Ureter (tissue), 1 donor: ENCODE results near the gene PUS10. TPM values are rescaled to one million over a fixed set of nuclear protein-coding genes. Genes with fewer than 3 reads are reported as not detected.
A peak's percentile ranks its signal among the peaks of the same experiment; 100 is the strongest.
"Not testable (repeated sequence)": the region's sequence is repeated elsewhere in the genome, so short reads cannot be mapped to it uniquely, and the experiment has no call there.

Experiments
- DNase-seq: peaks from one replicate; pipeline ENCODE4 v3.0.0-alpha.2; 2020; ENCODE audit warnings: low spot score
- total RNA-seq: library from RNA; stranded (reverse); gene quantifications from one replicate; pipeline ENCODE4 v1.2.4, GENCODE V29; 2023
- donor health status: DM: yes; HTN: yes; CAD: no.

The PUS10 gene, protein sequence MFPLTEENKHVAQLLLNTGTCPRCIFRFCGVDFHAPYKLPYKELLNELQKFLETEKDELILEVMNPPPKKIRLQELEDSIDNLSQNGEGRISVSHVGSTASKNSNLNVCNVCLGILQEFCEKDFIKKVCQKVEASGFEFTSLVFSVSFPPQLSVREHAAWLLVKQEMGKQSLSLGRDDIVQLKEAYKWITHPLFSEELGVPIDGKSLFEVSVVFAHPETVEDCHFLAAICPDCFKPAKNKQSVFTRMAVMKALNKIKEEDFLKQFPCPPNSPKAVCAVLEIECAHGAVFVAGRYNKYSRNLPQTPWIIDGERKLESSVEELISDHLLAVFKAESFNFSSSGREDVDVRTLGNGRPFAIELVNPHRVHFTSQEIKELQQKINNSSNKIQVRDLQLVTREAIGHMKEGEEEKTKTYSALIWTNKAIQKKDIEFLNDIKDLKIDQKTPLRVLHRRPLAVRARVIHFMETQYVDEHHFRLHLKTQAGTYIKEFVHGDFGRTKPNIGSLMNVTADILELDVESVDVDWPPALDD
- 7.5 TPM for total RNA-seq

DNA sequence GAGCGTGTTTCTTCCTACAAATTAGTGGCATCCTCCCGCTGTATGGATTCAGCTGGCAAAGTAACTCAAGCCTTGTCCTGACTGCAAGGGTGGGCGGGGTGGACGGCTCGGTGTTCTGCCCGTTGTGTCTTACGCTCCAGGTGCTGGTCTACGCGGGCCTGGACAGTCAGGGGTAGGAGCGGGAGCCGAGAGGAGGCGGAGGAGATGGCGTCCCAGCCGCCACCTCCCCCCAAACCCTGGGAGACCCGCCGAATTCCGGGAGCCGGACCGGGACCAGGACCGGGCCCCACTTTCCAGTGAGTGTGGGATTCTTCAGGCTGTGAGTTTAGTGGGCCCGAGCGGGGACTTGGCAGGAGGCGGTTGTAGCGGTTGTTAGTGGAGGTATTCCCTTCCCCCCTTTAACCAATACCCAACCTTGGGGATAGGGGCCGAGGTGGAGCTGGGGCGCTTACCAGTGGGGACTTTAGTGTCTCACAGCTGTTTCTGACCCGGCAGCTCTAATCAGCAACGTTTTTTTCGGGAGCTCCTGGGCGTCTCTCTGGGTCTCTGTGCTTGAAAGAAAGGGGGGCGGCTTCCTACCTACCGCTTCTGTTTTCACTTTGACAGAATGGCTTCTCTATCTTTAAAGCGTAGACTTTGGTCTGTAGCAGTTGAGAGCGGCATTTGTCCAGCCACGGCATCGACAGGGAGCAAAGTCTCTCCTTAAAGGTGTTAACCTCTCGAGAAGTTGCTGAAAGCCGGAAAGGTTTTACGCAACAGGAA is at the start of gene PUS10, which contains the start of gene PEX13:
Gene PUS10 (minus strand): TSS at position 700 of the 762 bp plus-strand sequence. CDS start 6,365 bp downstream, outside the sequence.
Gene PEX13 (plus strand): TSS at position 165 of the 762 bp plus-strand sequence. CDS start 40 bp downstream, at position 205.
- DNase-seq = peak; percentile 72

DNA sequence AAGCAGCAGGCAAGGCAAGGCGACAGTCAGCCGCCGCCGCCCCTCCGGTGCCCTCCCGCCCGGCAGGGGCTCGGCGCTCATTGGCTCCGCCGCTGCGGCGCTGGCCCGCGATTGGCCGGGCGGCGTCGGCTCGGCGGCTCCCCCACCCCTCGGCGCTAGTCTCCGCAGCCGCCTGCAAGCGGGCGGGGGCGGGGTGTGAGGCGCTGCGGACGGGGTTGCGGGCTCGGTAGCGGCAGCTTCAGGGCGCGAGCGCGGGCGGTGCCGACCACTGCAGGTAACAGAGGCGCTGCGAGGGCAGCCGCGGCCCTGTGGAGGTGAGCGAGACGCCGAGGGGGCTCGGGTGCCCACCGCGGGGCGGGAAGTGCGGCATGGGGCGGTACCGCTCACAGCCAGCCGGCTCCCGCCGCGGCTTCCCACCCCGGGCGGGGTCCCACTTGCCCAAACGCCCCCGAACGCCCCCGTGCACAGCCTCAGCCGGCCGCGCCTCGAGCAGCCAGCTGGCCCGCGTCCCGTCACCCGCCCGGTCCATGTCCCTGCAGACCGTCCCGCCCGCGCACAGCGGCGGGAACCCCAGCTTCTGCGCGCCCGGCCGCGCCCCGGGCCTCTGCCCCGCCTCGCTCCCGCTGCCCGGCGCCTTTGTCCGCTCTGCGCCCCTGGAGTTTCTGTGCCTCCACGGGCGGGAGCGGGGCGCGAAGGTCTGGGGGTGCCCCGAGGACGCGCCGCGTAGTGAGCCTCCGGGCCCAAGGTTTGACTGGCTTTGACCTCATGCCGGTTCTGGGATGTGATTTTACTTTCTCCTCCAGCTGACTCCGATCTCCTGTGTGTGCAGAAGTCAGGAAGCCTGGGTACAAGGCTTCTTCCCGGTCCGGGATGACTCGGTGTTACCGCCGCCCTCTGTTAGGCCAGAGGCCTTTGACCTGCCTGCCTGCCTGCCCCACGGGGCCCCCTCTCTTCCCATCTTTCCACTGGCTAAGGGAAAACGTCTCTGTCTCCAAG is 48.0 kb upstream of the PUS10 start, which contains the start of gene SANBR:
Gene SANBR (plus strand): TSS at position 158 of the 996 bp plus-strand sequence. CDS start 4,480 bp downstream, outside the sequence.
- DNase-seq = peak; percentile 84

GRCh38 chr2:61059382-61059781 is 41.3 kb upstream of the PUS10 start:
- no peak for DNase-seq

DNA sequence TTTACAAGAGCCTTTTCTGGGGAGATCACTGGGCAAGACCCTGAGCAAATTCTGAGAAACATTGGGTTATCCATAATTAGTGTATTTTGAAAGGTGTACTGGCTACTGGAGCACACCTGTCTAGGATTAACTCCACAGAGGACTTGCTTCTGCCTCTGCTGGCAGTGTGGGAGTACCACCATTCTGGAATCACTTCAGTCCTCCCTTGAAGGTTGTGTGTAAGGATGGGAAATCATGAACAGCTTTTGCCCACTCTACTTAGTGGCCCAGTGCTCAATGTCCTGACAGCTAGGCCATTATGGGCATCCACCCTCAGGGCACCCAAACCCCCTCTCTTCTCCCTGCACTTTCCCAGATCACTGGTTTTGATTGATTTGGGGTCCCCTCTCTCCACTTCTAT is 39.5 kb upstream of the PUS10 start:
- no peak for DNase-seq

DNA sequence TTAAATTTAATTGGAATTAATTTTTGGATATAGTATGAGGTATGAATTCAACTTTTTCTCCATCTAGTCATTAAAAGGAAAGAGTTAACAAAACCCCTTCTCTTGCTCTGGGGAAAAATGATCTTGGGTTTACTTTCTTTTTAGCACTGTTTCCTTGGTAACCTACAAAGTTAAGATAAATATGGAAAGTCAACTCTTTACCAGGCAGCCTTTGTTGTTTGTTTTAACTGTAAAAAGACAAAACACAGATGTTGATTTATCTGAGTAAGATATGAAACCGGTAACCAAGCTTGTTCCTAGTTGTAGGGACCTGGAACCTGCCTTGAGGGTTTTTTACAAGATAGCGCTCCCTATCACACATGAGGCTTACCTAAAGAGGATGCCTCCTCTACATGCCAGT is 37.5 kb upstream of the PUS10 start:
- no peak for DNase-seq

DNA sequence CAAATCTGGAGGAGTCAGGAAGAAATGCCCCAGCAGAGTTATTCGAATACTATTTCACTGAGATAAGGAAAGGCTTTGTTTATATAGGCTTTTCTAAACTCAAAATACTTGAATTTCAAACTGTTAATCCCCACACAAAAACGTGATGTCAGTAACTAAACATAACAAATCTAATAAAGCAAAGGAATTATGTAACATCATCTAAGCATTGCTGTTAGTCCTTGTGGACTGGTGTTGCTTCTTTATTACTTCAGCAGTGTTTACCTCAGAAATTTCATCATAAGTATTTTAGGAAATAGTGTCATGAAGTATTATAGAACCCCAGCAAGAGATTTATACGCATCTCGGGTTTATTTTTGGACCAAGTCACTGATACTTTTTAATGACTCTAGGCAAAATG is 27.9 kb upstream of the PUS10 start:
- no peak for DNase-seq

- no peak for DNase-seq
Observed at GRCh38 chr2:61045226-61045625, 27.2 kb upstream of the PUS10 start.

- no peak for DNase-seq
Observed at GRCh38 chr2:61044636-61045035, 26.6 kb upstream of the PUS10 start.

- DNase-seq = no peak
Observed at GRCh38 chr2:61042807-61043206, 24.8 kb upstream of the PUS10 start.

- DNase-seq = not testable (repeated sequence)
Observed at GRCh38 chr2:61036643-61037042, 18.6 kb upstream of the PUS10 start.

DNA sequence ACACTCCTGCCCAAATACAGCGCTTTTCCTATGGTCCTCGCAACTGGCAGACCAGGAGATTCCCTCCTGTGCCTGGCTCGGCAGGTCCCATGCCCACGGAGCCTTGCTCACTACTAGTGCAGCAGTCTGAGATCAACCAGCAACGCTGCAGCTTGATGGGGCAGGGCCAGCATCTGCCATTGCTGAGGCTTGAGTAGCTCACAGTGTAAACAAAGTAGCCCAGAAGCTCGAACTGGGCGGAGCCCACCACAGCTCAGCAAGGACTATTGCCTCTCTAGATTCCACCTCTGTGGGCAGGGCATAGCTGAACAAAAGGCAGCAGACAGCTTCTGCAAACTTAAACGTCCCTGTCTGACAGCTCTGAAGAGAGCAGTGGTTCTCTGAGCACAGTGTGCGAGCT is 16.5 kb upstream of the PUS10 start:
- DNase-seq = not testable (repeated sequence)

DNA sequence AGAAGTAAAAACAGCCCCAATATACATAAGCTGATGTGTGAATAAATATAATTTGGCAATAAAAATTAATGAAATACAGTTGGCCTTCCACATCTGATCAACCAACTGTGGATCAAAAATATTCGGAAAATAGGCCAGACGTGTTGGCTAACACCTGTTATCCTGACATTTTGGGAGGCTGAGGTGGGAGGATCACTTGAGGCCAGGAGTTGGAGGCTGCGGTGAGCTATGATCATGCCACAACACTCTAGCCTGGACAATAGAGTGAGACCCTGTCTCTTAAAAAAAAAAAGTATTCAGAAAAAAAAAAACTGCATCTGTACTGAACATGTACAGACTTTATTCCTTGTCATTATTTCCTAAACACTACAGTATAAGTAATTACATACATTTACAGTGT is 11.5 kb upstream of the PUS10 start:
- no peak for DNase-seq

GRCh38 chr2:61023670-61024069 is 5.6 kb upstream of the PUS10 start:
- DNase-seq = no peak

- no peak for DNase-seq
Observed at GRCh38 chr2:61021228-61021660, 3.2 kb upstream of the PUS10 start.

DNA sequence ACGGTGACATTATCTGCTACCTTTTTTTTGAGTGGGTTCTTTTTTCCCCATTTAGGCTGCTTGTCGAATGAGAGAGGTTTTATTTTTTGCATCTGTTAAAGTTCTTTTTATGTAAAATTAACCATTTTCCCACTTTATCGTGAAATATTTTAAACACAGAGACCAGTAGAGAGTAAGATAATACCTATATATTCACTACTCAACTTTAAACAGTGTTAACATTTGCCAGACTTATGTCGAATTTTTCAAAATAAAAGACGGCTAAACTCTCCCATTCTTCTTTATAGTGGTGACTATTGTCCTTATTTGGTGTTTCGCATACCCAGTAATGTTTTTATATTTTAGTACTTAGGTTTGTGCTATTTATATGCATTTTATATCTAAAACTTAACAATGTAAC is 743 bp upstream of the PUS10 start:
- DNase-seq = no peak

DNA sequence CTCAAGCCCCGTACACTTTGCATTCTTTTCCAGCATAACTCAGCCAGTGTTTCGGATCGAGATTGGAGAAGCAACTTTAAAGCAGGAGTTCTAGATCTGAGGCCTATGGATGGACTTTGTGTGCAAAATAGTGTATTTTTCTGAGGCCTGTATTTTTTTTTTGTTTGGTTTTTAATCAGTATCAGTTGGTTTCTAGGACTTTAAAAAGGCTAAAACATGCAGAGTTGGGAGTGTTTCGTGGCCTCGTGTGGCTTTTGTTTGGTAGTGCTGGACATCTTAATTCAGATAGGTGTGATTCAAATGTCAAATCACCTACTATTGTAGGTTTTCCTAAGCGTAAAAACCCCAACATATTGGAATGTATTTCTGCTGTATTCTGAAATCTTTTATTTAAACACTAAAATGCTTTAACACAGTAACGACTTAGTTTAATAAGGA is 282 bp upstream of the PUS10 start:
- DNase-seq = no peak

DNA sequence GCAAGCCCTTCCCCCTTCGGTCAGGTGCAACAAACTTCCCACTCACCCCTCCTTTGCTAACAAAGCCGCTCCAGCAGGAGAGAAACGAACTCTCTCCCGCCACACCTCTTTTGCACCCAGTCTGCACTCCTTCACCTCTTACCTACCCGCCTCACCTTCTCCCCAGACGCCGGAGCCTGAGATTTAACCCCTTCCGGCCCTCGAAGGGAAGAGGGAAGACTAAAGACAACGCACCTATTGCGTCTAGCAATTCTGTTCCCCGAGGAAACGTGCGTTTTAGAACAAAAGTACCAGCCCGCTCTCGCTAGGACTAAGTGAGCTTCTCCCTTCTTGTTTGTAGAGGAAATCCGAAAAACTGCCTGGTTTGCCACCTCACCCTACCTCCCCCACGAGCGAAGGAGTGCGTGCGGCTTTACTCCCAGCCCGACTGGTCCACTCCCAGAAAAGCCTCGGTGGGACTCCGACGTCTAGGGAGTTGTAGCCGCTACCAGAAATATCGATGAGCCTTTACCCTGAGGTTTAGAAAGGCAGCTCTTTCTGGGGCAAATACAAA is 976 bp downstream of the PUS10 start:
- peak; percentile 88 for DNase-seq

GRCh38 chr2:61016392-61017002 is 1.6 kb downstream of the PUS10 start:
- DNase-seq = no peak

GRCh38 chr2:61015976-61016375 is 2.1 kb downstream of the PUS10 start:
- no peak for DNase-seq

GRCh38 chr2:61014763-61015162 is 3.3 kb downstream of the PUS10 start:
- DNase-seq = no peak
